H1 (cell line): ENCODE data around the gene ADD3. TPM values are rescaled to one million over a fixed set of nuclear protein-coding genes. Genes with fewer than 3 reads are reported as not detected.

Source experiments
- CHD2 ChIP-seq: IDR thresholded peaks from 2 replicates; pipeline ENCODE4 v1.6.1; 2012; ENCODE audit warnings: low read length, improper control_type of control experiment
- GABPA ChIP-seq: IDR thresholded peaks from 2 replicates; pipeline ENCODE4 v1.6.1; 2011; ENCODE audit warnings: mild to moderate bottlenecking, low read length, moderate library complexity, borderline replicate concordance; ENCODE audit not compliant: insufficient read depth
- HDAC2 ChIP-seq, 2 experiments: fragments of 300-600 bp in 1 of 2; sonication (generic) in 1 of 2; IDR thresholded peaks; 2 replicates each; pipeline ENCODE4 v1.6.1; 2011 to 2012; ENCODE audit warnings: low read depth in 2 of 2, low read length in 2 of 2, mild to moderate bottlenecking in 2 of 2, moderate library complexity in 2 of 2, borderline replicate concordance in 1 of 2, inconsistent platforms in 1 of 2
- KDM5A ChIP-seq: fragments of 200-600 bp; IDR thresholded peaks from 2 replicates; pipeline ENCODE4 v1.7.1; 2012; ENCODE audit warnings: mild to moderate bottlenecking, low read length, inconsistent platforms, mixed read lengths
- MAFK ChIP-seq: IDR thresholded peaks from 2 replicates; pipeline ENCODE4 v1.6.1; 2012; ENCODE audit warnings: low read depth, mild to moderate bottlenecking, improper control_type of control experiment, low read length
- SUZ12 ChIP-seq: fragments of 200-600 bp; sonication (generic); IDR thresholded peaks from 2 replicates; pipeline ENCODE4 v1.6.1; 2012; ENCODE audit warnings: mild to moderate bottlenecking, inconsistent platforms, low read length, moderate library complexity, mixed read lengths
- polyA plus RNA-seq, 7 experiments: library from polyadenylated mRNA; depleted of rRNA in 3 of 7; stranded (reverse) in 5 of 7; unstranded in 2 of 7; fragments of >200 nt in 5 of 7; fragments of 200-250 nt in 2 of 7; gene quantifications; 1 replicate in 5 of 7; 2 replicates in 1 of 7; 4 replicates in 1 of 7; pipeline versions ENCODE4 v1.2.1 to v1.2.3, GENCODE V29; 2011 to 2013; ENCODE audit warnings: missing spikeins in 2 of 7, mixed read lengths in 2 of 7
- total RNA-seq: library from RNA; stranded (reverse); fragmentation: NEBNext Ultra II Directional; extraction: Animal tissue kit (Norgen Biotek cat#: 25700); gene quantifications from 2 replicates; pipeline ENCODE4 v1.2.1, GENCODE V29; 2021
- TF ChIP-seq, protein P1 (sequence below): fragments of 300-600 bp; sonication (generic); IDR thresholded peaks from 2 replicates; pipeline ENCODE4 v1.7.1; 2012; ENCODE audit warnings: low read length, moderate library complexity, mild to moderate bottlenecking, inconsistent platforms; ENCODE audit not compliant: insufficient replicate concordance

Gene ADD3
- total and polyA plus RNA-seq, 2 of the 8 experiments (the other 6 are each of a cell fraction or from before 2014, with no cell fraction given): 44.7 to 85.6 TPM

DNA sequence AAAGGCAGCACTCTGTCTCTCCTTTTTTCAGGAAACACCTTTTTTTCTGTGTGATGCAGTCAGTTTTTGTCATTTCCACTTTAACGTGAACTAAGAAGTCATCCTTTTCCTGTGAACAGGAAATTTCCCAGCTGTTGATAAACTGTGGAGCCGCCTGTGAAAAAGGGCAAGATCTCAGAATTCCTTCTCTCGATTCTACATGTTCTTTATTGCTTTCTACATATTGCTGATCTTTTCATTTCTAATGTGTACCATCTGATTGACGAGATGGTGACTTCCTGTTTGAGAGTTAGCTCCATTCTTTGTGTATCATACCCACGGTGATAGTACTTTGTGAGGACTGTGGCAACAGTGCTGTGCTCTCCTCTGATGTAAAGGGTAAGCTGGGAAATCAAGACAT is 50.4 kb downstream of the ADD3 start (continued):
- TF ChIP-seq, protein P1, sequence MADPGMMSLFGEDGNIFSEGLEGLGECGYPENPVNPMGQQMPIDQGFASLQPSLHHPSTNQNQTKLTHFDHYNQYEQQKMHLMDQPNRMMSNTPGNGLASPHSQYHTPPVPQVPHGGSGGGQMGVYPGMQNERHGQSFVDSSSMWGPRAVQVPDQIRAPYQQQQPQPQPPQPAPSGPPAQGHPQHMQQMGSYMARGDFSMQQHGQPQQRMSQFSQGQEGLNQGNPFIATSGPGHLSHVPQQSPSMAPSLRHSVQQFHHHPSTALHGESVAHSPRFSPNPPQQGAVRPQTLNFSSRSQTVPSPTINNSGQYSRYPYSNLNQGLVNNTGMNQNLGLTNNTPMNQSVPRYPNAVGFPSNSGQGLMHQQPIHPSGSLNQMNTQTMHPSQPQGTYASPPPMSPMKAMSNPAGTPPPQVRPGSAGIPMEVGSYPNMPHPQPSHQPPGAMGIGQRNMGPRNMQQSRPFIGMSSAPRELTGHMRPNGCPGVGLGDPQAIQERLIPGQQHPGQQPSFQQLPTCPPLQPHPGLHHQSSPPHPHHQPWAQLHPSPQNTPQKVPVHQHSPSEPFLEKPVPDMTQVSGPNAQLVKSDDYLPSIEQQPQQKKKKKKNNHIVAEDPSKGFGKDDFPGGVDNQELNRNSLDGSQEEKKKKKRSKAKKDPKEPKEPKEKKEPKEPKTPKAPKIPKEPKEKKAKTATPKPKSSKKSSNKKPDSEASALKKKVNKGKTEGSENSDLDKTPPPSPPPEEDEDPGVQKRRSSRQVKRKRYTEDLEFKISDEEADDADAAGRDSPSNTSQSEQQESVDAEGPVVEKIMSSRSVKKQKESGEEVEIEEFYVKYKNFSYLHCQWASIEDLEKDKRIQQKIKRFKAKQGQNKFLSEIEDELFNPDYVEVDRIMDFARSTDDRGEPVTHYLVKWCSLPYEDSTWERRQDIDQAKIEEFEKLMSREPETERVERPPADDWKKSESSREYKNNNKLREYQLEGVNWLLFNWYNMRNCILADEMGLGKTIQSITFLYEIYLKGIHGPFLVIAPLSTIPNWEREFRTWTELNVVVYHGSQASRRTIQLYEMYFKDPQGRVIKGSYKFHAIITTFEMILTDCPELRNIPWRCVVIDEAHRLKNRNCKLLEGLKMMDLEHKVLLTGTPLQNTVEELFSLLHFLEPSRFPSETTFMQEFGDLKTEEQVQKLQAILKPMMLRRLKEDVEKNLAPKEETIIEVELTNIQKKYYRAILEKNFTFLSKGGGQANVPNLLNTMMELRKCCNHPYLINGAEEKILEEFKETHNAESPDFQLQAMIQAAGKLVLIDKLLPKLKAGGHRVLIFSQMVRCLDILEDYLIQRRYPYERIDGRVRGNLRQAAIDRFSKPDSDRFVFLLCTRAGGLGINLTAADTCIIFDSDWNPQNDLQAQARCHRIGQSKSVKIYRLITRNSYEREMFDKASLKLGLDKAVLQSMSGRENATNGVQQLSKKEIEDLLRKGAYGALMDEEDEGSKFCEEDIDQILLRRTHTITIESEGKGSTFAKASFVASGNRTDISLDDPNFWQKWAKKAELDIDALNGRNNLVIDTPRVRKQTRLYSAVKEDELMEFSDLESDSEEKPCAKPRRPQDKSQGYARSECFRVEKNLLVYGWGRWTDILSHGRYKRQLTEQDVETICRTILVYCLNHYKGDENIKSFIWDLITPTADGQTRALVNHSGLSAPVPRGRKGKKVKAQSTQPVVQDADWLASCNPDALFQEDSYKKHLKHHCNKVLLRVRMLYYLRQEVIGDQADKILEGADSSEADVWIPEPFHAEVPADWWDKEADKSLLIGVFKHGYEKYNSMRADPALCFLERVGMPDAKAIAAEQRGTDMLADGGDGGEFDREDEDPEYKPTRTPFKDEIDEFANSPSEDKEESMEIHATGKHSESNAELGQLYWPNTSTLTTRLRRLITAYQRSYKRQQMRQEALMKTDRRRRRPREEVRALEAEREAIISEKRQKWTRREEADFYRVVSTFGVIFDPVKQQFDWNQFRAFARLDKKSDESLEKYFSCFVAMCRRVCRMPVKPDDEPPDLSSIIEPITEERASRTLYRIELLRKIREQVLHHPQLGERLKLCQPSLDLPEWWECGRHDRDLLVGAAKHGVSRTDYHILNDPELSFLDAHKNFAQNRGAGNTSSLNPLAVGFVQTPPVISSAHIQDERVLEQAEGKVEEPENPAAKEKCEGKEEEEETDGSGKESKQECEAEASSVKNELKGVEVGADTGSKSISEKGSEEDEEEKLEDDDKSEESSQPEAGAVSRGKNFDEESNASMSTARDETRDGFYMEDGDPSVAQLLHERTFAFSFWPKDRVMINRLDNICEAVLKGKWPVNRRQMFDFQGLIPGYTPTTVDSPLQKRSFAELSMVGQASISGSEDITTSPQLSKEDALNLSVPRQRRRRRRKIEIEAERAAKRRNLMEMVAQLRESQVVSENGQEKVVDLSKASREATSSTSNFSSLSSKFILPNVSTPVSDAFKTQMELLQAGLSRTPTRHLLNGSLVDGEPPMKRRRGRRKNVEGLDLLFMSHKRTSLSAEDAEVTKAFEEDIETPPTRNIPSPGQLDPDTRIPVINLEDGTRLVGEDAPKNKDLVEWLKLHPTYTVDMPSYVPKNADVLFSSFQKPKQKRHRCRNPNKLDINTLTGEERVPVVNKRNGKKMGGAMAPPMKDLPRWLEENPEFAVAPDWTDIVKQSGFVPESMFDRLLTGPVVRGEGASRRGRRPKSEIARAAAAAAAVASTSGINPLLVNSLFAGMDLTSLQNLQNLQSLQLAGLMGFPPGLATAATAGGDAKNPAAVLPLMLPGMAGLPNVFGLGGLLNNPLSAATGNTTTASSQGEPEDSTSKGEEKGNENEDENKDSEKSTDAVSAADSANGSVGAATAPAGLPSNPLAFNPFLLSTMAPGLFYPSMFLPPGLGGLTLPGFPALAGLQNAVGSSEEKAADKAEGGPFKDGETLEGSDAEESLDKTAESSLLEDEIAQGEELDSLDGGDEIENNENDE: no peak
- TF ChIP-seq KDM5A (no peak), HDAC2 (IDR thresholded peaks at IDR 0.05; ENCODE audit: borderline replicate concordance in 1 of 2, low read depth in 2 of 2, low read length in 2 of 2) (no peak), MAFK (no peak), GABPA (no peak), SUZ12 (no peak), CHD2 (no peak)
- TF ChIP-seq, all 59 proteins: peak for 0
